ENCODE data around the gene ZFP64. TPM values are rescaled to one million over a fixed set of nuclear protein-coding genes. Genes with fewer than 3 reads are reported as not detected.

The ZFP64 gene
- total and polyA plus RNA-seq, 2 of the 4 experiments (the other 2 are of a cell fraction): 14.3 to 17.1 TPM

DNA sequence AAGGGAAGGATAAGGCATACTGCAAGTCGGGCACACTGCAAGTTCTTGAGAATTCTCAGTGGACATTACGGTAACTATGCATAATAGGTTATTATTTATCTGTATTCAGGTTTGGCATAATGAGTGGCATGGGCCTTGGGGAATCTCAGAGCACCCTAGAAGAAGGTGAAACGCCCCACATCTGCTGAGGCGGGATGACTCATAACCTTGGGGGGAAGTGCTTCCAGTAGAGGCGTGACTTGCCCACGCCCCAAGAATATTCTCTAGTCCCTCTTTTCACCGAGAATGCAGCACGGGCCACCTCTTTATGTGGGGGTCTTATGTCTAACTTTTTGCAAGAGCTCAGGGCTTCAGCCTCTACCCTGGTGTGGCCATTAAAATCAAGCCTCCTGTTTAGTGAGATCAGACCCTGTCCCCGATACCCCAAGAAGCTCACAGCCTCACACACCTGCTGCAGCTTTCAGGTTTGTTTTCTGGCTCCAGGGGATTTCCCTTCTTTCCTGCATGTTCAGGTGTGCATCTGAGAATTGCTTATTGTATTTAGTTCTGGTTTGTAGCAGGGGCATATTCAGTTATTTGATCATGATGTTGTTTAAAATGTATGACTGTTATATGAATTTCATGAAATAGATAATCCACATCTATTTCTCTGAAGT is 19.1 kb downstream of the ZFP64 start:
- POLR2A ChIA-PET (ENCODE audit: unreplicated experiment): no interaction called here
- peaks cover 0 to 6% of the 10 kb centered on the region in 2 experiments; a peak in 1 of 4 replicates for H3K79me1 ChIP-seq (ENCODE audit: low read depth in 1 of 2, low read length in 2 of 2)
- peaks cover 10% of the 10 kb centered on the region; the same call in 1 of the 2 replicates for H3K36me3 ChIP-seq (ENCODE audit: control insufficient read depth, insufficient read depth, low read length)
- no peak overlapping the region for H4K8ac ChIP-seq (ENCODE audit: low read depth in 2 of 2, low read length in 2 of 2)
- no peak overlapping the region for H2BK5ac ChIP-seq (ENCODE audit: low read depth, low read length, poor library complexity, severe bottlenecking)
- BruUV-seq (replicated peaks): no TSS peak
- H3K9me3 ChIP-seq (ENCODE audit: control insufficient read depth, insufficient read depth, low read length): no peaks in the 10 kb centered on the region
- 80% methylated on average over 1 of the region's 9 CpGs; no CpG with 5 or more reads in 1 of the 2 experiments for WGBS, 2 experiments (ENCODE audit: extremely low coverage in 2 of 2, insufficient read length in 1 of 2)
- H3K4ac ChIP-seq (ENCODE audit: low read depth, low read length): no peak overlapping the region
- no peak for TF ChIP-seq NFE2L2 (IDR thresholded peaks at IDR 0.05; ENCODE audit: low read depth, low read length)
- no peak for TF ChIP-seq POLR2A (IDR thresholded peaks at IDR 0.05; ENCODE audit: low read depth, low read length)
- no peak for TF ChIP-seq SMC3 (IDR thresholded peaks at IDR 0.05; ENCODE audit: low read depth, low read length)
- TF ChIP-seq RCOR1 (IDR thresholded peaks at IDR 0.05; ENCODE audit: insufficient replicate concordance, low read length): no peak
- no peak for TF ChIP-seq BHLHE40 (IDR thresholded peaks at IDR 0.05; ENCODE audit: low read depth, low read length)
- no peak for TF ChIP-seq RFX5 (IDR thresholded peaks at IDR 0.05; ENCODE audit: low read depth, low read length)
- TF ChIP-seq, protein P1, sequence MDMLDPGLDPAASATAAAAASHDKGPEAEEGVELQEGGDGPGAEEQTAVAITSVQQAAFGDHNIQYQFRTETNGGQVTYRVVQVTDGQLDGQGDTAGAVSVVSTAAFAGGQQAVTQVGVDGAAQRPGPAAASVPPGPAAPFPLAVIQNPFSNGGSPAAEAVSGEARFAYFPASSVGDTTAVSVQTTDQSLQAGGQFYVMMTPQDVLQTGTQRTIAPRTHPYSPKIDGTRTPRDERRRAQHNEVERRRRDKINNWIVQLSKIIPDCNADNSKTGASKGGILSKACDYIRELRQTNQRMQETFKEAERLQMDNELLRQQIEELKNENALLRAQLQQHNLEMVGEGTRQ (IDR thresholded peaks at IDR 0.05; ENCODE audit: low read depth, low read length): no peak
- TF ChIP-seq MAZ (IDR thresholded peaks at IDR 0.05; ENCODE audit: borderline replicate concordance, low read depth, low read length): no peak
- TF ChIP-seq, protein P2, sequence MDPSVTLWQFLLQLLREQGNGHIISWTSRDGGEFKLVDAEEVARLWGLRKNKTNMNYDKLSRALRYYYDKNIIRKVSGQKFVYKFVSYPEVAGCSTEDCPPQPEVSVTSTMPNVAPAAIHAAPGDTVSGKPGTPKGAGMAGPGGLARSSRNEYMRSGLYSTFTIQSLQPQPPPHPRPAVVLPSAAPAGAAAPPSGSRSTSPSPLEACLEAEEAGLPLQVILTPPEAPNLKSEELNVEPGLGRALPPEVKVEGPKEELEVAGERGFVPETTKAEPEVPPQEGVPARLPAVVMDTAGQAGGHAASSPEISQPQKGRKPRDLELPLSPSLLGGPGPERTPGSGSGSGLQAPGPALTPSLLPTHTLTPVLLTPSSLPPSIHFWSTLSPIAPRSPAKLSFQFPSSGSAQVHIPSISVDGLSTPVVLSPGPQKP (IDR thresholded peaks at IDR 0.05; ENCODE audit: borderline replicate concordance, low read depth, low read length): no peak
- no peak for TF ChIP-seq FOS (IDR thresholded peaks at IDR 0.05; ENCODE audit: low read depth, low read length)
- no peak for TF ChIP-seq CHD1 (IDR thresholded peaks at IDR 0.05; ENCODE audit: low read depth, low read length)
- TF ChIP-seq, protein P3, sequence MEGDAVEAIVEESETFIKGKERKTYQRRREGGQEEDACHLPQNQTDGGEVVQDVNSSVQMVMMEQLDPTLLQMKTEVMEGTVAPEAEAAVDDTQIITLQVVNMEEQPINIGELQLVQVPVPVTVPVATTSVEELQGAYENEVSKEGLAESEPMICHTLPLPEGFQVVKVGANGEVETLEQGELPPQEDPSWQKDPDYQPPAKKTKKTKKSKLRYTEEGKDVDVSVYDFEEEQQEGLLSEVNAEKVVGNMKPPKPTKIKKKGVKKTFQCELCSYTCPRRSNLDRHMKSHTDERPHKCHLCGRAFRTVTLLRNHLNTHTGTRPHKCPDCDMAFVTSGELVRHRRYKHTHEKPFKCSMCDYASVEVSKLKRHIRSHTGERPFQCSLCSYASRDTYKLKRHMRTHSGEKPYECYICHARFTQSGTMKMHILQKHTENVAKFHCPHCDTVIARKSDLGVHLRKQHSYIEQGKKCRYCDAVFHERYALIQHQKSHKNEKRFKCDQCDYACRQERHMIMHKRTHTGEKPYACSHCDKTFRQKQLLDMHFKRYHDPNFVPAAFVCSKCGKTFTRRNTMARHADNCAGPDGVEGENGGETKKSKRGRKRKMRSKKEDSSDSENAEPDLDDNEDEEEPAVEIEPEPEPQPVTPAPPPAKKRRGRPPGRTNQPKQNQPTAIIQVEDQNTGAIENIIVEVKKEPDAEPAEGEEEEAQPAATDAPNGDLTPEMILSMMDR (conservative IDR thresholded peaks at IDR 0.05; ENCODE audit: low read depth, low read length): no peak
- TF ChIP-seq MAFK (IDR thresholded peaks at IDR 0.05; ENCODE audit: low read depth, low read length): no peak
- TF ChIP-seq MXI1 (IDR thresholded peaks at IDR 0.05; ENCODE audit: borderline replicate concordance, low read depth, low read length): no peak
- TF ChIP-seq RAD21 (IDR thresholded peaks at IDR 0.05; ENCODE audit: low read length): no peak
- no peak for TF ChIP-seq CEBPB (IDR thresholded peaks at IDR 0.05; ENCODE audit: low read depth, low read length)
- no peak overlapping the region for H3K9ac ChIP-seq (ENCODE audit: low read depth, low read length)
- no peak overlapping the region for H2BK120ac ChIP-seq (ENCODE audit: low read depth, low read length)
- no peak overlapping the region for H2BK15ac ChIP-seq (ENCODE audit: low read depth, low read length)
- H2AFZ ChIP-seq (replicated peaks; ENCODE audit: low read length, poor library complexity): no peak overlapping the region
- dilution Hi-C loops (cut with HindIII; ENCODE audit: low sequenced_read_pairs, unreplicated experiment) (no loop called here), in situ Hi-C loops (cut with MboI; ENCODE audit: low sequenced_read_pairs) (no loop called here), intact Hi-C loops (cut with micrococcal nuclease) (no loop called here)
- H3K56ac ChIP-seq (ENCODE audit: extremely low read depth, insufficient read depth, low read length): no peak overlapping the region
- H3K27me3 ChIP-seq (ENCODE audit: control insufficient read depth, insufficient read depth, low read length): no peaks in the 10 kb centered on the region
- no peak for DNase-seq
- no peak overlapping the region for H2BK20ac ChIP-seq (ENCODE audit: low read depth, low read length)
- no peaks in the 10 kb centered on the region for H3K9me1 ChIP-seq (ENCODE audit: insufficient read depth, low read length)
- H4K20me1 ChIP-seq (ENCODE audit: insufficient read depth, low read length): no peaks in the 10 kb centered on the region
- no peak overlapping the region for H2AK5ac ChIP-seq (ENCODE audit: low read depth, low read length)
- H3K27ac ChIP-seq (ENCODE audit: insufficient read depth, low read length): no peak overlapping the region
- H2AK9ac ChIP-seq (replicated peaks; ENCODE audit: low read depth, low read length, poor library complexity): no peak overlapping the region
- H3K4me1 ChIP-seq (ENCODE audit: control insufficient read depth, insufficient read depth, low read length): no peaks in the 10 kb centered on the region
- no peak overlapping the region for H4K91ac ChIP-seq (ENCODE audit: insufficient read depth, low read depth, low read length)
- CTCF ChIA-PET: no interaction called here
- H3K18ac ChIP-seq (ENCODE audit: low read depth, low read length): no peak overlapping the region
- no peak for ATAC-seq (ENCODE audit: low read depth)
- H3K23ac ChIP-seq (ENCODE audit: low read depth, low read length): no peak overlapping the region
- H3K4me2 ChIP-seq (ENCODE audit: low read depth, low read length): no peak overlapping the region
- H4K5ac ChIP-seq (ENCODE audit: low read depth, low read length): no peak overlapping the region
- H3K14ac ChIP-seq (replicated peaks; ENCODE audit: low read depth, low read length): no peak overlapping the region
- no peak overlapping the region for H3K4me3 ChIP-seq (ENCODE audit: insufficient read depth, low read depth, low read length)

Measured in IMR-90 (cell line).